ENCODE measurements around the gene FNDC10. TPM values are rescaled to one million over a fixed set of nuclear protein-coding genes. Genes with fewer than 3 reads are reported as not detected.

FNDC10 gene
- total and polyA plus RNA-seq, 12 donors: 2.0 to 73.6 (median 36.7) TPM

- intact Hi-C loops (cut with DNase I): no loop called here
- Histone ChIP-seq H3K27ac (peak overlapping the region in 1 of 5 donors; percentile 16), H3K4me3 (no peak overlapping the region), H3K9me3 (replicated peaks in 1 of 3) (no peaks in the 10 kb centered on the region), H3K4me1 (replicated peaks in 1 of 2) (peaks cover 0 to 14% of the 10 kb centered on the region in 2 donors), H3K36me3 (replicated peaks in 1 of 2) (no peaks in the 10 kb centered on the region), H3K27me3 (no peaks in the 10 kb centered on the region)
- 73 to 100% (median 82%) methylated on average over 3 to 10 of the region's 10 CpGs for WGBS, 4 donors
- DNase-seq: no peak
- TF ChIP-seq POLR2A (IDR thresholded peaks at IDR 0.05) (no peak), CTCF (IDR thresholded peaks at IDR 0.05) (no peak)
Observed at GRCh38 chr1:1552263-1552639, 47.7 kb downstream of the FNDC10 start.

GRCh38 chr1:1551524-1552262, 48.2 kb downstream of the FNDC10 start:
- no peak for TF ChIP-seq CTCF (IDR thresholded peaks at IDR 0.05)
- TF ChIP-seq POLR2A (IDR thresholded peaks at IDR 0.05): no peak
- no peak overlapping the region for H3K4me3 ChIP-seq
- no peak for DNase-seq
- H3K27ac ChIP-seq: peak overlapping the region in 1 of 5 donors; percentile 3
- H3K9me3 ChIP-seq (replicated peaks in 1 of 3): no peaks in the 10 kb centered on the region
- 86 to 90% (median 88%) methylated on average over 14 to 33 of the region's 33 CpGs for WGBS, 4 donors
- H3K4me1 ChIP-seq (replicated peaks in 1 of 2): peaks cover 0 to 14% of the 10 kb centered on the region in 2 donors
- intact Hi-C loops (cut with DNase I): no loop called here
- H3K27me3 ChIP-seq: no peaks in the 10 kb centered on the region
- H3K36me3 ChIP-seq (replicated peaks in 1 of 2): no peaks in the 10 kb centered on the region

GRCh38 chr1:1550591-1551432, 49.1 kb downstream of the FNDC10 start:
- no peaks in the 10 kb centered on the region for H3K9me3 ChIP-seq (replicated peaks in 1 of 3)
- no peak overlapping the region for H3K4me3 ChIP-seq
- no peaks in the 10 kb centered on the region for H3K27me3 ChIP-seq
- no peak for TF ChIP-seq POLR2A (IDR thresholded peaks at IDR 0.05)
- TF ChIP-seq CTCF (IDR thresholded peaks at IDR 0.05): peak in 5 of 6 experiments; percentile 19 to 43 (median 37)
- peak in 1 of 7 donors; percentile 56 for DNase-seq
- 60 to 65% (median 64%) methylated on average over 10 to 15 of the region's 15 CpGs for WGBS, 4 donors
- intact Hi-C loops (cut with DNase I): no loop called here
- peaks cover 0 to 14% of the 10 kb centered on the region in 2 donors for H3K4me1 ChIP-seq (replicated peaks in 1 of 2)
- H3K27ac ChIP-seq: peak overlapping the region in 1 of 5 donors; percentile 50
- H3K36me3 ChIP-seq (replicated peaks in 1 of 2): no peaks in the 10 kb centered on the region

GRCh38 chr1:1550087-1550486, 49.8 kb downstream of the FNDC10 start:
- whole genome bisulfite sequencing, 4 donors: 74 to 84% (median 82%) methylated on average over 7 of the region's 7 CpGs

More at GRCh38 chr1:1550087-1550486, 49.8 kb downstream of the FNDC10 start:
- H3K4me1 ChIP-seq (replicated peaks in 1 of 2): peaks cover 0 to 9% of the 10 kb centered on the region in 2 donors
- no peaks in the 10 kb centered on the region for H3K27me3 ChIP-seq
- no peak for DNase-seq
- H3K27ac ChIP-seq: peak overlapping the region in 1 of 5 donors; percentile 50
- no peaks in the 10 kb centered on the region for H3K9me3 ChIP-seq (replicated peaks in 1 of 3)
- H3K36me3 ChIP-seq (replicated peaks in 1 of 2): no peaks in the 10 kb centered on the region
- intact Hi-C loops (cut with DNase I): no loop called here
- no peak overlapping the region for H3K4me3 ChIP-seq
- no peak for TF ChIP-seq CTCF (IDR thresholded peaks at IDR 0.05)
- TF ChIP-seq POLR2A (IDR thresholded peaks at IDR 0.05): no peak

All from adrenal gland (tissue), 12 donors.